SIG-M5 treated with dmso at 0.1 percent for 504 hours (cell line): Measurements from ENCODE around the gene SHQ1.

ENCODE experiments used
- DNase-seq: peaks from one replicate; lab custom pipeline; 2025; ENCODE audit not compliant: unreplicated experiment; lab: John Stamatoyannopoulos, UW

SHQ1 gene

GRCh38 chr3:72847751-72848702, at the start of gene SHQ1:
Gene SHQ1 (minus strand): TSS chr3:72848445. CDS start chr3:72848340, 105 bp downstream.
- DNase-seq: peak; percentile 94

- DNase-seq: no peak
Observed at GRCh38 chr3:72897758-72898007, 49.4 kb upstream of the SHQ1 start.

GRCh38 chr3:72896996-72897757, 48.9 kb upstream of the SHQ1 start:
- no peak for DNase-seq

GRCh38 chr3:72894976-72895552, 46.8 kb upstream of the SHQ1 start:
- DNase-seq: peak; percentile 87

- DNase-seq: no peak
Observed at GRCh38 chr3:72892870-72893269, 44.6 kb upstream of the SHQ1 start.

- DNase-seq: no peak
Observed at GRCh38 chr3:72892081-72892775, 44.0 kb upstream of the SHQ1 start.

- no peak for DNase-seq
Observed at GRCh38 chr3:72891053-72891855, 43.0 kb upstream of the SHQ1 start.

- DNase-seq: no peak
Observed at GRCh38 chr3:72890166-72890925, 42.1 kb upstream of the SHQ1 start.

- no peak for DNase-seq
Observed at GRCh38 chr3:72889310-72890165, 41.3 kb upstream of the SHQ1 start.

- no peak for DNase-seq
Observed at GRCh38 chr3:72888546-72889309, 40.5 kb upstream of the SHQ1 start.

GRCh38 chr3:72887705-72888545, 39.7 kb upstream of the SHQ1 start, which contains the start of gene GXYLT2:
Gene GXYLT2 (plus strand): TSS chr3:72888046. CDS start chr3:72888234, 188 bp downstream.
- DNase-seq: peak; percentile 49

- DNase-seq: no peak
Observed at GRCh38 chr3:72887343-72887704, 39.1 kb upstream of the SHQ1 start.

GRCh38 chr3:72872183-72872582, 23.9 kb upstream of the SHQ1 start:
- no peak for DNase-seq

GRCh38 chr3:72862314-72863090, 14.3 kb upstream of the SHQ1 start:
- no peak for DNase-seq

GRCh38 chr3:72860846-72861245, 12.6 kb upstream of the SHQ1 start:
- DNase-seq: no peak

- no peak for DNase-seq
Observed at GRCh38 chr3:72860053-72860452, 11.8 kb upstream of the SHQ1 start.
